GM19239 (cell line): ENCODE measurements around the gene CENPU.
"Not testable (repeated sequence)": the region's sequence is repeated elsewhere in the genome, so short reads cannot be mapped to it uniquely, and the experiment has no call there.

Source experiments
- DNase-seq: peaks from one replicate; pipeline ENCODE4 v3.0.0; 2011; ENCODE audit warnings: low spot score; ENCODE audit not compliant: insufficient read length
- FAIRE-seq: peaks from 2 replicates; lab custom pipeline; 2011; peaks lifted over from hg19 to GRCh38; lab: Jason Lieb, UNC

Gene CENPU

GRCh38 chr4:184752496-184753275 lies 18.8 kb upstream of the CENPU start:
- DNase-seq (no peak), FAIRE-seq (no peak)

- DNase-seq (no peak), FAIRE-seq (no peak)
These were observed 17.7 kb upstream of the CENPU start for GRCh38 chr4:184751585-184751956.

GRCh38 chr4:184750926-184751584 lies 17.2 kb upstream of the CENPU start:
- no peak for DNase-seq
- FAIRE-seq: no peak

- DNase-seq (no peak), FAIRE-seq (no peak)
These were observed 14.4 kb upstream of the CENPU start for GRCh38 chr4:184748251-184748652.

DNA sequence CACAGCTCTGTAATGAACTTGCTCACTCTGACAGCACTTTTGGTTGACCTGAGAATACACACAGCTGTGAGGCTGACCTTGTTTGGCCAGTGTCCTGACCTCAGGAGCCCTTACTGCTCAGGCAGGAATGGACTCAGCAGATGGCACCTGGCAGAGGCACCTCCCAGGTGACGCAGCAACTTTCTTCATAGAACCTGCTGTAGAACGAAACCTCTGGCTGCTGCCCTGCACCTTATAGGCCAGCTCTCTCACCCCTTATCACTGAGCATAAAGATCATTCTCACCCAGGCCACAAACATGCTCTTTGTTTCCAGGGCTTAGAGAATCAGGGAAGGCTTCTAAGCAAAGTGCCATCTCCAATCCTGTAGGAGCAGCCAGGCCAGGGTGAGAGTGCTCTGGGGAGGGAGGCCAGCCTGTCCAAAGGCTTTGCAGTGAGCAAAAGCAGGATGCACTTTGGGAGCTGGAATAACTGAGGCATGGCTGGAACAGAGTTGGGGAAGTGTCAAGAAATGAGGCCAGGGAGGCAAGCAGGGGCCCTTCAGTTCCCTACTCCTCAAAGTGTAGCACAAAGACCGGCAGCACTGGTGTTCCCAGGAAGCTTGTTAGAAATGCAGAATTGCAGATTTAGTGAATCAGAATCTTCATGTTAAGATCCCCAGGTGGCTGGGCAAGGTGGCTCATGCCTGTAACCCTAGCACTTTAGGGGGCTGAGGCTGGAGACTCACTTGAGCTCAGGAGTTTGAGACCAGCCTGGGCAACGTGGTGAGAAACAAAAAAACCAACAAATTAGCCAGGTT lies 13.3 kb upstream of the CENPU start:
- FAIRE-seq (no peak), DNase-seq (no peak)

GRCh38 chr4:184745831-184746795 lies 12.2 kb upstream of the CENPU start:
- DNase-seq (peak; percentile 84), FAIRE-seq (peak; percentile 94)

DNA sequence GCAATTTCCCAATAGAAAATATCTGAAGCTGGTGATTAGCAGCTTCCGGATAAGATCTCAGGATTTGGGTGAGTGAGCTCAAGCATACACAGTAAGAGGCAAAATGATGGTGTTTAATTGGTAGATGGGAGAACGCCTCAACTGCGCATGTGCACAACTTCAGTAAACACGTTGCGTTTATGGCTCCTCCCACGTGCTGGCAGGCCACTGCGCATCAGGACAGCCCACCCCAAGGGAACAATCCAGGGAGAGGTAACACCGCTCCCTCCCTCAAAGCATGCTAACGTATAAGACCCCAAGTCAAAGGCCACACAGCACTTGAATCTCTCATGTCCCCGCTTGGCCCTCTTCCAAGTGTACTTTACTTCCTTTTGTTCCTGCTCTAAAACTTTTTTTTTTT lies 10.3 kb upstream of the CENPU start:
- FAIRE-seq: no peak
- DNase-seq: no peak

DNA sequence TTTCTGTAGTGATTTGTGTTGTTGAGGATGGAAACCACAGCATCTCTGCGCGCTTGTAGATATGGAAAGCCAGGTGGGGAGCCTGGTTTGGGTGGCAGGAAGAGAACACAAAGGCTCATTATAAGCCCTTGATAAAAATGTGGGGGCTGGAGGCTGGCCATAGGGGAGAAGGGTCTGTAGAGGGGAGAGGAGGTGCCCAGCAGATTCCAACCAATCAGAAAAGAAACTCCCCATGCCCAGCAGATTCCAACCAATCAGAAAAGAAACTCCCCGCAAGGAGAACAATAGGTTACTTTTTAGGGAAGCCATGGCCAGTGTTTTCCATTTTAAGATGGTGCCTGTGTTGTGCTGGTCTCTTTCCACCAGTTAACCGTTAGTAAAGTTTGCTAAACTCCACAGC lies 9.8 kb upstream of the CENPU start:
- FAIRE-seq (no peak), DNase-seq (no peak)

DNA sequence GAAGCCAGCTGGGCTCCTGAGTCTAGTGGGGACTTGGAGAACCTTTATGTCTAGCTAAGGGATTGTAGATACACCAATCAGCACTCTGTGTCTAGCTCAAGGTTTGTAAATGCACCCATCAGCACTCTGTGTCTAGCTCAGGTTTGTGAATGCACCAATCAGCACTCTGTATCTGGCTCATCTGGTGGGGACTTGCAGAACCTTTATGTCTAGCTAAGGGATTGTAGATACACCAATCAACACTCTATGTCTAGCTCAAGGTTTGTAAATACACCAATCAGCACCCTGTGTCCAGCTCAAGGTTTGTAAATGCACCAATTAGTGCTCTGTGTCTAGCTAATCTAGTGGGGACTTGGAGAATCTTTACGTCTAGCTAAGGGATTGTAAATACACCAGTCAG lies 7.8 kb upstream of the CENPU start:
- DNase-seq, FAIRE-seq: not testable (repeated sequence)

DNA sequence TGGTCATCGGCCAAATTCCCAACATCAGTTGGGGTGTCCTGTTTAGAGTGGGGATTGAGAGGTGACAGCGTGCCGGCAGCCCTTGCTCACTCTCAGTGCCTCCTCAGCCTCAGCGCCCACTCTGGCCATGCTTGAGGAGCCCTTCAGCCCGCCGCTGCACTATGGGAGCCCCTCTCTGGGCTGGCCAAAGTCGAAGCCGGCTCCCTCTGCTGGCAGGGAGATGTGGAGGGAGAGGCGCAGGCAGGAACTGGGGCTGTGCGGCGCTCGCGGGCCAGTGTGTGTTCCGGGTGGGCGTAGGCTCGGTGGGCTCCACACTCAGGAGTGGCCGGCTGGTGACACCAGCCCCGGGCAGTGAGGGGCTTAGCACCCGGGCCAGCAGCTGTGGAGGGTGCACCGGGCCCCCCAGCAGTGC lies 7.1 kb upstream of the CENPU start:
- DNase-seq (no peak), FAIRE-seq (no peak)

DNA sequence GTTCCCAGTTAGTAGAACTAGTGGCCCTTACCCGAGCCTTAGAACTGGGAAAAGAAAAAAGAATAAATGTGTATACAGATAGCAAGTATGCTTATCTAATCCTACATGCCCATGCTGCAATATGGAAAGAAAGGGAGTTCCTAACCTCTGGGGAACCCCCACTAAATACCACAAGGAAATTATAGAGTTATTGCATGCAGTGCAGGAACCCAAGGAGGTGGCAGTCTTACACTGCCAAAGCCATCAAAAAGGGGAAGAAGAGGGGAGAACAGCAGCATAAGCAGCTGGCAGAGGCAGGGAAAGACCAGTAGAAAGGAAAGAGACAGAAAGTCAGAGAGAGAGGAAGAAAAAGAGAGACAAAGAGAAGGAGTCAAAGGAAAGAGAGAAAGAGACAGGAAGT lies 5.7 kb upstream of the CENPU start:
- not testable (repeated sequence) for DNase-seq, FAIRE-seq

GRCh38 chr4:184734758-184735157 lies 862 bp upstream of the CENPU start:
- peak; percentile 55 for FAIRE-seq
- no peak for DNase-seq

DNA sequence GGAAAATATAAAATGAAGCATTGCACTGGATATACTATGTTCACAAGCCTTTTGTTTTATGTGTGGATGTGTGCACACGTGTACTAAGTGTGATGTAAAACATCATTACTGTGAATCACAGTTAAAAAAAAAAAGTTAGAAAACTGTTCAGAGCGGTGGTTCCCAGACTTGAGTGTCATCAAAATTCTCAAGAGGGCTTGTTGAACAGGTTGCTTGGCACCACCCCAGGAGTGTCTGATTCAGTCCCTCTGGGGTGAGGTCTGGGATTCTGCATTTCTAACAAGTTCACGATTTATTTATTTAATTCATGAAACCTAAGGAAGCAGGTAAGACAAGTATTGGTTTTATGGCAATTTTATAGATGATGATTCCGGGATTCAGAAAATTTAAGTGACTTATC lies 1.8 kb downstream of the CENPU start:
- no peak for FAIRE-seq
- DNase-seq: no peak

DNA sequence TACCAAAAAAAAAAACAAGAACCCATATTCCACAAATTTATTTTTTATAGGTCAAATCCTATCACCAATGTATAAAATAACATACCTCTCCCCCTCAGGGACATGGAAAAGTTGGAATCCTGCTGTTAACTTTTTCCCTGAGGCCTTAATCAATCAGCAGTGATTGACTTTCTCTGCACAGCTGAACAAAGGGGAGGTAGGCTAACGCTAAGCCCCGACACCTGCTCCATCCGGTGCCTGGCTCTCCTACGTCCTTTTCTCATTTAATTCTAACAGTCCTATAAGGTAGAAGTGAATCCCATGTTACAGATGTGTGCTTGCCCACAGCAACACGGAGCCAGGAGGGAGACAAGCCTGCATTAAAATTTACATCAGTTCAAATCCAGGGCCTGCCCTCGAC lies 2.8 kb downstream of the CENPU start:
- FAIRE-seq: no peak

DNA sequence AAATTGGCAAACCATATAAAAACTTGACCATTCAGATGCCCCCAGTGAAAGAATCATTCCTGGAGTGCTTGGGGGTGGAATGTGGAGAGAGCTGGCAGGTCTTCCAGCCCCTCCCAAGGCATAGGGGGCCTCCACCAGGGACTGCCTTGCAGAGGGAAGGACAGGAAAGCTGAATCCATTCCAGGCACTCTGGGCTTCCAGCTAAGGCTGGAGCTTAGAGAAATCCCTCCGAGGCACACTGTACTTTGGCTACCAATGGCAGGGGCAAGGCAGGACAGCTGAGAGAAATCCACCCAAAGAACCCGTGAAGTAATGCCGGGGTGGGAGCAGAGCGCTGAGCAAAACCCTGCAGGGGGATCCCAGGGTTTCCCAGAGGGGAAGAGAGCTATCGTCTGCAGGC lies 4.0 kb downstream of the CENPU start:
- no peak for FAIRE-seq
- DNase-seq: no peak

More for the DNA sequence above, 2.8 kb downstream of the CENPU start:
- no peak for DNase-seq

DNA sequence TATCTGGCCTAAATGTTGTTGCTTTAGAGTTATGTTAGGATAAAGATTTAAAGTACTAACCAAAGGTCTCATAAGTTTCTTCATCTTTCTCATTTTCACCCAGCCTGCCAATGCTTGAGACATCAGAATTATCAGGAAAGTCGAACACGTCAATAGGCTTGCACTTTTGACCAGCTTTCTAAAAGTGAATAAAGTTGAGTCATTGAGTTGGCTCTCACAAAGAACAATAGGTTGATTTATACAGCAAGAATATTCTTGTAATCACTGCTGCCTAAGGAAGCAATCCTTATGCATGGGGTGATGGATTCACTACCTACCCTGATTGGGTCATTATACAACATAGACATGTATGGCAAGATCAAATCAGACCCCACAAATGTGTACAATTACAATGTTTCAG lies 5.0 kb downstream of the CENPU start:
- FAIRE-seq: no peak
- DNase-seq: no peak

DNA sequence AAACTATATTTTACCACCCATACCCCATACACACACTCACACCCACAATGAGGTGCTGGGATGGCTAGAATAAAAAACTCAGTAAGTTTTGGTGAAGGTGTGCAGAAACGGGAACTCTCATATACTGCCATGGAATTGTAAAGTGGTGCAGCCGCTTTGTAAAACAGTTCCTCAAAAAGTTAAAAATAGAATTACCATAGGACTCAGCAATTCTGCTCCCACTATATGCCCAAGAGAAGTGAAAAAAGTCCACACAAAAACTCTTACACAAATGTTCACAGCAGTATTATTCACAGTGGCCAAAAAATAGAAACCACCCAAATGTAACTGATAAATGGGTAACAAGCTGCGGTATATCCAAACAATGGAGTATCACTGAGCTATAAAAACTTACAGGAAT lies 6.5 kb downstream of the CENPU start:
- FAIRE-seq (no peak), DNase-seq (no peak)

- DNase-seq (no peak), FAIRE-seq (no peak)
These were observed 11.1 kb downstream of the CENPU start for GRCh38 chr4:184722798-184723197.

GRCh38 chr4:184721254-184721653 lies 12.6 kb downstream of the CENPU start:
- FAIRE-seq: no peak
- no peak for DNase-seq

- DNase-seq (no peak), FAIRE-seq (no peak)
These were observed 14.5 kb downstream of the CENPU start for GRCh38 chr4:184719407-184719806.
